Measurements from ENCODE around the gene LEPROT.
"Not testable (repeated sequence)": the region's sequence is repeated elsewhere in the genome, so short reads cannot be mapped to it uniquely, and the experiment has no call there.

The LEPROT gene

GRCh38 chr1:65441464-65441863, 21.0 kb downstream of the LEPROT start:
- DNase-seq, result no peak

GRCh38 chr1:65442442-65442841, 22.0 kb downstream of the LEPROT start:
- no peak for DNase-seq

GRCh38 chr1:65443647-65444046, 23.2 kb downstream of the LEPROT start:
- DNase-seq, result no peak

GRCh38 chr1:65444128-65444640, 23.7 kb downstream of the LEPROT start:
- DNase-seq, result no peak

GRCh38 chr1:65445837-65446236, 25.4 kb downstream of the LEPROT start:
- DNase-seq, result no peak

GRCh38 chr1:65449214-65449823, 28.9 kb downstream of the LEPROT start:
- DNase-seq, result no peak

GRCh38 chr1:65455678-65456077, 35.2 kb downstream of the LEPROT start:
- DNase-seq, result not testable (repeated sequence)

GRCh38 chr1:65456481-65456880, 36.0 kb downstream of the LEPROT start:
- no peak for DNase-seq

GRCh38 chr1:65457868-65458267, 37.4 kb downstream of the LEPROT start:
- DNase-seq, result no peak

- DNase-seq, result no peak
These were observed 38.4 kb downstream of the LEPROT start for GRCh38 chr1:65458730-65459396.

- peak in 1 of 2 donors; percentile 8 for DNase-seq
These were observed 38.9 kb downstream of the LEPROT start for GRCh38 chr1:65459397-65459768.

- DNase-seq, result not testable (repeated sequence)
These were observed 45.4 kb downstream of the LEPROT start for GRCh38 chr1:65465837-65466236.

GRCh38 chr1:65467536-65467935, 47.1 kb downstream of the LEPROT start:
- DNase-seq, result no peak

GRCh38 chr1:65469126-65469888, 48.8 kb downstream of the LEPROT start:
- no peak for DNase-seq

GRCh38 chr1:65469889-65470340, 49.4 kb downstream of the LEPROT start:
- no peak for DNase-seq

- no peak for DNase-seq
These were observed 50.3 kb downstream of the LEPROT start for GRCh38 chr1:65470766-65471165.

GRCh38 chr1:65471213-65471833, 50.9 kb downstream of the LEPROT start:
- DNase-seq, result no peak

- no peak for DNase-seq
These were observed 51.4 kb downstream of the LEPROT start for GRCh38 chr1:65471861-65472332.

- DNase-seq, result no peak
These were observed 55.9 kb downstream of the LEPROT start for GRCh38 chr1:65476327-65476726.

- no peak for DNase-seq
These were observed 57.2 kb downstream of the LEPROT start for GRCh38 chr1:65477414-65478378.

- no peak for DNase-seq
These were observed 58.0 kb downstream of the LEPROT start for GRCh38 chr1:65478379-65479026.

Measured in CD4-positive, alpha-beta T cell treated with Interleukin-4 for 1 hour (primary cell).